Loucy (cell line): ENCODE measurements around the gene GRPEL2.

Experiments used
- H2AFZ ChIP-seq: fragments of 200-600 bp; sonication (generic); 2 replicates; pipeline ENCODE4 v1.6.0; 2016; ENCODE audit warnings: antibody characterized with exemption, mild to moderate bottlenecking, low read length, moderate library complexity
- H3F3A ChIP-seq: fragments of 200-600 bp; 2 replicates; pipeline ENCODE4 v1.6.0; 2016; ENCODE audit warnings: antibody characterized with exemption, low read depth, mild to moderate bottlenecking
- H3K27me3 ChIP-seq: fragments of 200-600 bp; sonication (generic); 2 replicates; pipeline ENCODE4 v1.6.1; 2014; ENCODE audit warnings: low read length, mild to moderate bottlenecking; ENCODE audit not compliant: insufficient read depth, poor library complexity, severe bottlenecking
- H3K36me3 ChIP-seq: fragments of 200-600 bp; sonication (generic); 2 replicates; pipeline ENCODE4 v1.6.1; 2016; ENCODE audit warnings: low read length; ENCODE audit not compliant: insufficient read depth
- H3K4me1 ChIP-seq: fragments of 200-600 bp; sonication (generic); 2 replicates; pipeline ENCODE4 v1.5.1; 2014; ENCODE audit warnings: low read length, mild to moderate bottlenecking; ENCODE audit not compliant: insufficient read depth, poor library complexity, severe bottlenecking
- H3K4me2 ChIP-seq: fragments of 200-600 bp; sonication (generic); 2 replicates; pipeline ENCODE4 v1.6.0; 2014; ENCODE audit warnings: antibody characterized with exemption, low read length, low read depth, mild to moderate bottlenecking; ENCODE audit not compliant: poor library complexity, severe bottlenecking
- H3K4me3 ChIP-seq: fragments of 200-600 bp; sonication (generic); 2 replicates; pipeline ENCODE4 v1.5.1; 2014; ENCODE audit warnings: low read length, mild to moderate bottlenecking, mixed read lengths; ENCODE audit not compliant: poor library complexity, severe bottlenecking
- H3K79me2 ChIP-seq: fragments of 200-600 bp; sonication (generic); 2 replicates; pipeline ENCODE4 v1.6.1; 2014; ENCODE audit warnings: low read length; ENCODE audit not compliant: insufficient read depth
- H3K9ac ChIP-seq: fragments of 200-600 bp; sonication (generic); 2 replicates; pipeline ENCODE4 v1.6.0; 2014; ENCODE audit warnings: mild to moderate bottlenecking, low read depth, low read length, moderate library complexity; ENCODE audit not compliant: poor library complexity, severe bottlenecking
- H3K9me2 ChIP-seq: fragments of 200-600 bp; sonication (generic); replicated peaks from 2 replicates; pipeline ENCODE4 v1.6.1; 2016; ENCODE audit warnings: low read depth, low read length, mixed read lengths
- H3K9me3 ChIP-seq: fragments of 200-600 bp; sonication (generic); 2 replicates; pipeline ENCODE4 v1.6.1; 2014; ENCODE audit warnings: mild to moderate bottlenecking, antibody characterized with exemption, low read length, low read depth; ENCODE audit not compliant: insufficient read depth
- H4K20me1 ChIP-seq: fragments of 200-600 bp; sonication (generic); 2 replicates; pipeline ENCODE4 v1.6.0; 2014; ENCODE audit warnings: antibody characterized with exemption, low read length, mild to moderate bottlenecking; ENCODE audit not compliant: insufficient read depth, poor library complexity, severe bottlenecking
- EZH2phosphoT487 ChIP-seq: fragments of 200-600 bp; IDR thresholded peaks from 2 replicates; pipeline ENCODE4 v1.6.1; 2018; ENCODE audit warnings: antibody characterized with exemption, mild to moderate bottlenecking, moderate library complexity, borderline replicate concordance
- TF ChIP-seq, protein P1 (sequence below): fragments of 200-600 bp; sonication (generic); conservative IDR thresholded peaks from 2 replicates; pipeline ENCODE4 v1.5.1; 2014; ENCODE audit warnings: mild to moderate bottlenecking, antibody characterized with exemption, low read length

GRPEL2 gene

DNA sequence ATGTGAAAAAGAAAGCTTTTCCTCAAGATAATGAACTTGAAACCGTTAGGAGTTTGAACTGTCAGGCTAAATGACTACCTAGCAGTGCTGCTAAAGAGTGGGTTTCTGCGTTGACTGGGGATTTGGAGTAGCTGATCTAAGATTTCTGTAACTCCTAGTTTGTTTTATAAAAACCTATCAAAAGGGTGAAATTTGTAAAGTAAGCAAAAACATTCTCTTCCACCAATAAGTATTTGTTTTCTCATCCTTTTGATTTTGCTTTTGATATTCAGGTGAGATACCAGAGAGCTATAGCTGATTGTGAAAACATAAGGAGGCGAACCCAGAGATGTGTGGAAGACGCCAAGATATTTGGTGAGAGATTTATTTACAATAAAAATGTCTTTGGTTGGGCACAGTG is 4.1 kb downstream of the GRPEL2 start:
- Histone ChIP-seq H3K9ac (no peak overlapping the region), H3K79me2 (peaks cover 87% of the 10 kb centered on the region), H3K27me3 (no peaks in the 10 kb centered on the region), H3K9me3 (no peaks in the 10 kb centered on the region), H3K36me3 (peaks cover 54% of the 10 kb centered on the region), H3F3A (peaks cover 4% of the 10 kb centered on the region; the same call in 1 of the 2 replicates), H3K4me1 (peaks cover 62% of the 10 kb centered on the region), H4K20me1 (peaks cover 57% of the 10 kb centered on the region), H3K9me2 (no peaks in the 10 kb centered on the region), H3K4me3 (peak overlapping the region; percentile 14), H2AFZ (no peak overlapping the region), H3K4me2 (peak overlapping the region; percentile 85)
- TF ChIP-seq, protein P1, sequence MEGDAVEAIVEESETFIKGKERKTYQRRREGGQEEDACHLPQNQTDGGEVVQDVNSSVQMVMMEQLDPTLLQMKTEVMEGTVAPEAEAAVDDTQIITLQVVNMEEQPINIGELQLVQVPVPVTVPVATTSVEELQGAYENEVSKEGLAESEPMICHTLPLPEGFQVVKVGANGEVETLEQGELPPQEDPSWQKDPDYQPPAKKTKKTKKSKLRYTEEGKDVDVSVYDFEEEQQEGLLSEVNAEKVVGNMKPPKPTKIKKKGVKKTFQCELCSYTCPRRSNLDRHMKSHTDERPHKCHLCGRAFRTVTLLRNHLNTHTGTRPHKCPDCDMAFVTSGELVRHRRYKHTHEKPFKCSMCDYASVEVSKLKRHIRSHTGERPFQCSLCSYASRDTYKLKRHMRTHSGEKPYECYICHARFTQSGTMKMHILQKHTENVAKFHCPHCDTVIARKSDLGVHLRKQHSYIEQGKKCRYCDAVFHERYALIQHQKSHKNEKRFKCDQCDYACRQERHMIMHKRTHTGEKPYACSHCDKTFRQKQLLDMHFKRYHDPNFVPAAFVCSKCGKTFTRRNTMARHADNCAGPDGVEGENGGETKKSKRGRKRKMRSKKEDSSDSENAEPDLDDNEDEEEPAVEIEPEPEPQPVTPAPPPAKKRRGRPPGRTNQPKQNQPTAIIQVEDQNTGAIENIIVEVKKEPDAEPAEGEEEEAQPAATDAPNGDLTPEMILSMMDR = no peak
- TF ChIP-seq EZH2phosphoT487 = no peak

DNA sequence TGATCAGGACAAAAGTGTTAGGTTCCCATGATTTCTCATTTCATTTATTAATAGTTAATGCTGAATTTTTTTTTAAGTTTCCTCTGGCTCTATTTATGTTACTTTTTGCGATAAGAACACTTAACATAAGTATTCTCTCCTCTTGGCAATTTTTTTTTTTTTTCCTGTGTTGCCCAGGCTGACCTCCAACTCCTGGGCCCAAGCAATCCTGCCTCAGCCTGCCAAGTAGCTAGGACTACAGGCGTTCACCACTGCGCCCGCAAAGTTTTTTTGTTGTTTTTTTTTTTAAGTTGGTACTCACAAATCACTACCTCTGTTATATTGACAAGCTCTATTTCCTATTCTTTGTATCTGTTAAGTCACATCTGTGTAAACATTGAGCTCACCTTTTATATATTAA is 6.9 kb downstream of the GRPEL2 start:
- Histone ChIP-seq H3K36me3 (peaks cover 56% of the 10 kb centered on the region), H3K9ac (no peak overlapping the region), H3K9me2 (no peaks in the 10 kb centered on the region), H3K79me2 (peaks cover 84% of the 10 kb centered on the region), H3K4me3 (no peak overlapping the region), H3K27me3 (no peaks in the 10 kb centered on the region), H3K4me1 (peaks cover 58% of the 10 kb centered on the region), H3K4me2 (peak overlapping the region; percentile 17), H3F3A (peaks cover 4% of the 10 kb centered on the region; the same call in 1 of the 2 replicates), H4K20me1 (peaks cover 56% of the 10 kb centered on the region), H2AFZ (no peak overlapping the region), H3K9me3 (no peaks in the 10 kb centered on the region)
- TF ChIP-seq EZH2phosphoT487 = no peak
- TF ChIP-seq, protein P1 = no peak

DNA sequence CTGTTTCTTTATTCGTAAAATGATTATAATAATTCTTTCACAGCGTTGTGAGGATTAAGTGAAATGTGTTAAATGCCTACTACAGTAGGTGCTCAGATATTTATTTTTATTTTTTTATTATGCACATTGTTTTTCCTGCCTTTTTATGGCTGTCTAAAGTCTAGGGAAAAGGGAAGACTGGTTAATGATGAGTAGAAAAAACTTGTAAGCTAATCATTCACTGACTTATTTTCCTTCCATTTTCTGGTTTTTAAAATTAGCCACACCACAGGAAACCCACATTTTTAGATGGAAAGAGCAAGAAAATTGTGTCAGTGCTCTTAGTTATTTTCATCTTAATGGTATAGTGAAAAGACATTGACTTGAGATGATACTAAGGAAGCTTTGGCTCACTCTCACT is 8.6 kb downstream of the GRPEL2 start:
- Histone ChIP-seq H3K9ac (no peak overlapping the region), H3K9me3 (no peaks in the 10 kb centered on the region), H4K20me1 (peaks cover 39% of the 10 kb centered on the region), H3F3A (peaks cover 4% of the 10 kb centered on the region; the same call in 1 of the 2 replicates), H2AFZ (no peak overlapping the region), H3K4me1 (peaks cover 49% of the 10 kb centered on the region), H3K4me2 (peak overlapping the region; percentile 30), H3K27me3 (no peaks in the 10 kb centered on the region), H3K4me3 (no peak overlapping the region), H3K36me3 (peaks cover 51% of the 10 kb centered on the region), H3K9me2 (no peaks in the 10 kb centered on the region), H3K79me2 (peaks cover 76% of the 10 kb centered on the region)
- TF ChIP-seq, protein P1 = no peak
- no peak for TF ChIP-seq EZH2phosphoT487
